ENCODE data around the gene CELF4.
A peak's percentile ranks its signal among the peaks of the same experiment; 100 is the strongest.

CELF4 gene

GRCh38 chr18:37567061-37567993 is 1.7 kb upstream of the CELF4 start:
- H3K36me3 ChIP-seq (replicated peaks), result no peaks in the 10 kb centered on the region
- in situ Hi-C loops (cut with MboI; ENCODE audit: low sequenced_read_pairs), result no loop called here
- H3K4me1 ChIP-seq, result no peaks in the 10 kb centered on the region
- H3K9me3 ChIP-seq, result no peaks in the 10 kb centered on the region
- H3K27me3 ChIP-seq (ENCODE audit: low read depth), result peaks cover 23% of the 10 kb centered on the region
- H3K4me3 ChIP-seq, result no peak overlapping the region
- no peak for DNase-seq (ENCODE audit: low spot score in 2 of 2)

- Histone ChIP-seq H3K4me3 (peak overlapping the region; percentile 26), H3K4me1 (no peaks in the 10 kb centered on the region), H3K36me3 (replicated peaks) (no peaks in the 10 kb centered on the region), H3K9me3 (no peaks in the 10 kb centered on the region), H3K27me3 (ENCODE audit: low read depth) (peaks cover 23% of the 10 kb centered on the region)
- no peak for DNase-seq (ENCODE audit: low spot score in 2 of 2)
- in situ Hi-C loops (cut with MboI; ENCODE audit: low sequenced_read_pairs), result no loop called here
Measured at GRCh38 chr18:37566479-37567060, 972 bp upstream of the CELF4 start.

GRCh38 chr18:37565977-37566478 is 430 bp upstream of the CELF4 start:
- in situ Hi-C loops (cut with MboI; ENCODE audit: low sequenced_read_pairs), result no loop called here
- H3K27me3 ChIP-seq (ENCODE audit: low read depth), result peaks cover 26% of the 10 kb centered on the region

GRCh38 chr18:37564711-37565100 is 892 bp downstream of the CELF4 start:
- in situ Hi-C loops (cut with MboI; ENCODE audit: low sequenced_read_pairs), result no loop called here
- DNase-seq (ENCODE audit: low spot score in 2 of 2), result peak; percentile 32 to 89
- H3K36me3 ChIP-seq (replicated peaks), result no peaks in the 10 kb centered on the region
- no peaks in the 10 kb centered on the region for H3K4me1 ChIP-seq
- H3K27me3 ChIP-seq (ENCODE audit: low read depth), result peaks cover 34% of the 10 kb centered on the region
- peak overlapping the region; percentile 29 for H3K4me3 ChIP-seq
- no peaks in the 10 kb centered on the region for H3K9me3 ChIP-seq

More at GRCh38 chr18:37565977-37566478, 430 bp upstream of the CELF4 start:
- H3K4me3 ChIP-seq, result peak overlapping the region; percentile 26
- H3K4me1 ChIP-seq, result no peaks in the 10 kb centered on the region
- no peaks in the 10 kb centered on the region for H3K9me3 ChIP-seq
- no peaks in the 10 kb centered on the region for H3K36me3 ChIP-seq (replicated peaks)
- peak; percentile 12 to 71 for DNase-seq (ENCODE audit: low spot score in 2 of 2)

GRCh38 chr18:37563931-37564392 is 1.6 kb downstream of the CELF4 start:
- in situ Hi-C loops (cut with MboI; ENCODE audit: low sequenced_read_pairs), result no loop called here
- Histone ChIP-seq H3K4me3 (no peak overlapping the region), H3K9me3 (no peaks in the 10 kb centered on the region), H3K36me3 (replicated peaks) (no peaks in the 10 kb centered on the region), H3K27me3 (ENCODE audit: low read depth) (peaks cover 34% of the 10 kb centered on the region), H3K4me1 (no peaks in the 10 kb centered on the region)
- DNase-seq (ENCODE audit: low spot score in 2 of 2), result no peak

GRCh38 chr18:37561986-37562385 is 3.6 kb downstream of the CELF4 start:
- in situ Hi-C loops (cut with MboI; ENCODE audit: low sequenced_read_pairs), result no loop called here
- no peak for DNase-seq (ENCODE audit: low spot score in 2 of 2)
- peaks cover 19% of the 10 kb centered on the region for H3K27me3 ChIP-seq (ENCODE audit: low read depth)
- no peaks in the 10 kb centered on the region for H3K4me1 ChIP-seq
- no peaks in the 10 kb centered on the region for H3K36me3 ChIP-seq (replicated peaks)
- H3K9me3 ChIP-seq, result no peaks in the 10 kb centered on the region
- no peak overlapping the region for H3K4me3 ChIP-seq

GRCh38 chr18:37560003-37560402 is 5.6 kb downstream of the CELF4 start:
- no peak for DNase-seq (ENCODE audit: low spot score in 2 of 2)
- Histone ChIP-seq H3K36me3 (replicated peaks) (no peaks in the 10 kb centered on the region), H3K27me3 (ENCODE audit: low read depth) (peaks cover 12% of the 10 kb centered on the region), H3K4me1 (no peaks in the 10 kb centered on the region), H3K9me3 (no peaks in the 10 kb centered on the region), H3K4me3 (no peak overlapping the region)
- in situ Hi-C loops (cut with MboI; ENCODE audit: low sequenced_read_pairs), result no loop called here

GRCh38 chr18:37559194-37559593 is 6.4 kb downstream of the CELF4 start:
- H3K9me3 ChIP-seq, result no peaks in the 10 kb centered on the region
- H3K27me3 ChIP-seq (ENCODE audit: low read depth), result peaks cover 12% of the 10 kb centered on the region
- no peaks in the 10 kb centered on the region for H3K4me1 ChIP-seq
- DNase-seq (ENCODE audit: low spot score in 2 of 2), result no peak
- no peak overlapping the region for H3K4me3 ChIP-seq
- no peaks in the 10 kb centered on the region for H3K36me3 ChIP-seq (replicated peaks)
- in situ Hi-C loops (cut with MboI; ENCODE audit: low sequenced_read_pairs), result no loop called here

GRCh38 chr18:37554399-37554787 is 11.2 kb downstream of the CELF4 start:
- no peak for DNase-seq (ENCODE audit: low spot score in 2 of 2)
- no peak overlapping the region for H3K4me3 ChIP-seq

GRCh38 chr18:37553633-37554398 is 11.8 kb downstream of the CELF4 start:
- H3K36me3 ChIP-seq (replicated peaks), result no peaks in the 10 kb centered on the region
- in situ Hi-C loops (cut with MboI; ENCODE audit: low sequenced_read_pairs), result no loop called here
- H3K4me3 ChIP-seq, result no peak overlapping the region
- H3K9me3 ChIP-seq, result no peaks in the 10 kb centered on the region
- DNase-seq (ENCODE audit: low spot score in 2 of 2), result no peak
- no peaks in the 10 kb centered on the region for H3K4me1 ChIP-seq
- no peaks in the 10 kb centered on the region; the same call in 1 of the 2 replicates for H3K27me3 ChIP-seq (ENCODE audit: low read depth)

More at GRCh38 chr18:37554399-37554787, 11.2 kb downstream of the CELF4 start:
- Histone ChIP-seq H3K9me3 (no peaks in the 10 kb centered on the region), H3K4me1 (no peaks in the 10 kb centered on the region), H3K36me3 (replicated peaks) (no peaks in the 10 kb centered on the region), H3K27me3 (ENCODE audit: low read depth) (peaks cover 2% of the 10 kb centered on the region; the same call in 1 of the 2 replicates)
- in situ Hi-C loops (cut with MboI; ENCODE audit: low sequenced_read_pairs), result no loop called here

- no peak overlapping the region for H3K4me3 ChIP-seq
- DNase-seq (ENCODE audit: low spot score in 2 of 2), result no peak
- in situ Hi-C loops (cut with MboI; ENCODE audit: low sequenced_read_pairs), result no loop called here
- H3K27me3 ChIP-seq (ENCODE audit: low read depth), result no peaks in the 10 kb centered on the region; the same call in 1 of the 2 replicates
- no peaks in the 10 kb centered on the region for H3K9me3 ChIP-seq
- no peaks in the 10 kb centered on the region for H3K36me3 ChIP-seq (replicated peaks)
- no peaks in the 10 kb centered on the region for H3K4me1 ChIP-seq
Measured at GRCh38 chr18:37552286-37552685, 13.3 kb downstream of the CELF4 start.

- H3K36me3 ChIP-seq (replicated peaks), result no peaks in the 10 kb centered on the region
- H3K4me3 ChIP-seq, result no peak overlapping the region
- H3K4me1 ChIP-seq, result no peaks in the 10 kb centered on the region
- in situ Hi-C loops (cut with MboI; ENCODE audit: low sequenced_read_pairs), result no loop called here
- H3K27me3 ChIP-seq (ENCODE audit: low read depth), result no peaks in the 10 kb centered on the region; the same call in 1 of the 2 replicates
- no peak for DNase-seq (ENCODE audit: low spot score in 2 of 2)
- no peaks in the 10 kb centered on the region for H3K9me3 ChIP-seq
Measured at GRCh38 chr18:37551846-37552245, 13.8 kb downstream of the CELF4 start.

- H3K4me3 ChIP-seq, result no peak overlapping the region
- no peaks in the 10 kb centered on the region for H3K36me3 ChIP-seq (replicated peaks)
- H3K27me3 ChIP-seq (ENCODE audit: low read depth), result no peaks in the 10 kb centered on the region; the same call in 1 of the 2 replicates
- in situ Hi-C loops (cut with MboI; ENCODE audit: low sequenced_read_pairs), result no loop called here
- H3K9me3 ChIP-seq, result no peaks in the 10 kb centered on the region
- no peak for DNase-seq (ENCODE audit: low spot score in 2 of 2)
- H3K4me1 ChIP-seq, result no peaks in the 10 kb centered on the region
Measured at GRCh38 chr18:37551249-37551648, 14.3 kb downstream of the CELF4 start.
